NCI-H748 (cell line): ENCODE measurements around the gene ZKSCAN1.
"Not testable (repeated sequence)": the region's sequence is repeated elsewhere in the genome, so short reads cannot be mapped to it uniquely, and the experiment has no call there.

Experiments used
- DNase-seq: peaks from one replicate; lab custom pipeline; 2025; ENCODE audit not compliant: unreplicated experiment; lab: John Stamatoyannopoulos, UW

Gene ZKSCAN1

DNA sequence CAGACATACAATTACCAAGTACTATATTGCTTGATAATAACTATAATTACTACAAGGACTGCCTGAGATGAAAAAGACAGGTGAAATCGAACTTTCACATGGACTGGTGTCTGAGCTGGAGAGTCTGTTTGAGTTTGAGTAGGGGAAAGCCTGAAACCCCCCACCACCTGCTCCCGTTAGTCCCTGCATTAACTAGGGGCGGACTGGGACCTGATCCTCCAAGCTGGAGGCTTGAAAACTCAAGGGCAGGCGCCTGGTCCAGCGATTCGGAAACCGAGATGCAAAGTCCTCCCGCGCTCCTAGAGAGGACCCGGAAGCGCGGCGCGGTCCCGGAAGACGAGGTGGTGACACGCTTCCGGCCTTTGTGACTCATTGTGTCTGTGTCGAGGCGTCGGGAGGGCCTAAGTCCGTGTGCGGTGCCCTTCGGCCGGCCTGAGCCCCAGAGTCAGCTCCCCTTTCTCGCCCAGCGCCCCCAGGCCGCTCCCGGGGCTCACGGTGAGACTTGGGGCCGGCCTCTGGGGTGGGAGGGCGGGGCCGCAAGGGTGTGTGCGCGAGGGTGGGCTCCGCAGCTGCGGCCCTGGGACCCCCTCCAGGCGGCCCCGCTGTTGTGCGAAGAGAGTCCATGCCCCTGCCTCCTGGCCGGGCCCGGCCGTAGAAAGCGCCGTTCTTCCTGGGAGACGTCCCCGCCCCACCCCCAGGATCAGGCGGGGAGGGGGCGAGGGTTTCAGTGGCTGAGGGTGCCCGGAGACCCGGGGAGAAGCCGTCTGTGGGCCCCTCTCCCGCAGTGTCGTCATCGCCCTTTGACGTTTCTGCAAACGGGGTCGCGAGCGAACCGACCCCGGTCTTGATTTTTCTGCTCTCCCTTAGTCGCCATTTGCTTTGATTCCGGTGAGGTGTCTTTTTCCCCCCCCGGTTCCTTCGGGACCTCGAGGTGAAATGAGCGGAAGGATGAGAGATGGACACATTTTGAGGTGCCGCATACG, at the start of gene ZKSCAN1:
Gene ZKSCAN1, plus strand, starts transcription at position 365 of the 983 bp plus-strand sequence. CDS start 7,911 bp downstream, outside the sequence.
- DNase-seq = peak; percentile 94

DNA sequence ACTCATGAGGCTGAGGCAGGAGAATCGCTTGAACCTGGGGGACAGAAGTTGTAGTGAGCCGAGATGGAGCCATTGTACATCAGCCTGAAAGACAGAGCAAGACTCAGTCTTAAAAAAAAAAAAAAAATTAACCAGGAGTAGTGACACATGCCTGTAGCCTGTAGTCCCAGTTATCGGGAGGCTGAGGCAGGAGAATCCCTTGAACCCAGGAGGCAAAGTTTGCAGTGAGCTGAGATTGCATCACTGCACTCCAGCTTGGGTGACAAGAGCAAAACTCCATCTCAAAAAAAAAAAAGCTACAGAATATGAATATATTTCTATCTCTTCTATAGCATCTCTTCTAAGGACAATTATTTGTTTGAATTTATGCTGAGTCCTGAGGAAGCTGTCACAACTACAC, 46.1 kb upstream of the ZKSCAN1 start:
- DNase-seq = no peak

DNA sequence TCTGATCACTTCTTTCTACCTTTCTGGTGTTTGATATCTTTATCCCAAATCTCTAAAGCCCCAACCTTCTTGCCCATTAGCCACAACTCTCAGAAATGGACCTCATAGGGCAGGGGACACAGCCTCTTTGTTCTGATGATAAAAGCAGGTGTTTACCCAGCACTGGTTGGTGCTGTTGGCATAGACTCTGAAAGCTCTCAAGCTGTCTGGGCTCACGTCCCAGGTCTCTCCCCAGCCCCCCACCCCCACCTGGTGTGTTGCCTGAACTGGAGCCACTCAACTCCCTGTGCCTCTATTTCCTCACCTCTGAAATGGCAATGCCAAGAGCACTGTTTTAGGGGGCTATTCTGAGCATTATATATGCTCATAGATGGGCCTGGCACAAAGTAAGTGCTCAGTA, 45.6 kb upstream of the ZKSCAN1 start:
- DNase-seq = not testable (repeated sequence)

DNA sequence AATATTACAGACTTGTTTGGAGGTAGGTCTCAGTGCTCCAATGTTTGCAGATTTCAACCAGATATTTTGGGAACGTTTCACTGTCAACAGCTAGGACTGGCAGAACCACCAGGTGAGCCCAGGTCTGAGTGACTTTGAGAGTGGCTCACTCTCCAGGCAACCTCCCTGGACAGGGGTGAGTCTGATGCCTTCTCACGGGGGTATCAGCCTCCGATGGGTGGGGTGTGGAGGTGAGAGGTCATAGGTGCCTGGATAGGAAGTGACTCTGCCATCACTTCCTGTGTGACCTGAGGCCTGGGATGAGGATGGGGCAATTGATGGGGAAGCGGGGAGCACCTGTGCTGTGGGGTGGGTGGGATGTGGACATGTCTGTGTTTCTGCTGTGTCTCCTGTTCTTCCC, 44.2 kb upstream of the ZKSCAN1 start:
- DNase-seq = no peak

DNA sequence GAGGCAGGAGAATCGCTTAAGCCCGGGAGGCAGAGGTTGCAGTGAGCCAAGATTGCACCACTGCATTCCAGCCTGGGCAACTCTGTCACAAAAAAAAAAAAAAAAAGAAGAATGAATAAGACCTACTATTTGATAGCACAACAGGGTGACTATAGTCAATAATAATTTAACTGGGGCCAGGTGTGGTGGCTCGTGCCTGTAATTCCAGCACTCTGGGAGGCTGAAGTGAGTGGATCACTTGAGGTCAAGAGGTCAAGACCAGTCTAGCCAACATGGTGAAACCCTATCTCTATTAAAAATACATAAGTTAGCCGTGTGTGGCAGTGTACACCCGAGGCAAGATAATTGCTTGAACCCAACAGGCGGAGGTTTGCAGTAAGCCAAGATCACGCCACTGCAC, 41.6 kb upstream of the ZKSCAN1 start:
- not testable (repeated sequence) for DNase-seq

DNA sequence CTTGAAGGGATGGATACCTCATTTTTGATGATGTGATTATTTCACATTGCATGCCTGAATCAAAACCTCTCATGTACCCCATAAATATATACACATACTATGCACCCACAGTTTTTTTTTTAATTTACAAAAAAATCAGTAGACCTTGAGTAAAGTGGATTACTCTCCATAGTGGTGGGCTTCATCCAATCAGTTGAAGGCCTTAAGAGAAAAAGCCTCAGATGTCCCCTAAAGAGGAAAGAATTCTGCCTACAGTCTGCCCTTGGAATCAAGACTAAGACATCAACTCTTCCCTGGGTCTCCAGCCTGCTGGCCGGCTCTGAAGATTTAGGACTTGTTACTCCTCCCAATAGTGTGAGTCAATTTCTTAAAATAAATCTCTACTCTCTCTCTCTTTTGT, 40.7 kb upstream of the ZKSCAN1 start:
- DNase-seq = no peak

DNA sequence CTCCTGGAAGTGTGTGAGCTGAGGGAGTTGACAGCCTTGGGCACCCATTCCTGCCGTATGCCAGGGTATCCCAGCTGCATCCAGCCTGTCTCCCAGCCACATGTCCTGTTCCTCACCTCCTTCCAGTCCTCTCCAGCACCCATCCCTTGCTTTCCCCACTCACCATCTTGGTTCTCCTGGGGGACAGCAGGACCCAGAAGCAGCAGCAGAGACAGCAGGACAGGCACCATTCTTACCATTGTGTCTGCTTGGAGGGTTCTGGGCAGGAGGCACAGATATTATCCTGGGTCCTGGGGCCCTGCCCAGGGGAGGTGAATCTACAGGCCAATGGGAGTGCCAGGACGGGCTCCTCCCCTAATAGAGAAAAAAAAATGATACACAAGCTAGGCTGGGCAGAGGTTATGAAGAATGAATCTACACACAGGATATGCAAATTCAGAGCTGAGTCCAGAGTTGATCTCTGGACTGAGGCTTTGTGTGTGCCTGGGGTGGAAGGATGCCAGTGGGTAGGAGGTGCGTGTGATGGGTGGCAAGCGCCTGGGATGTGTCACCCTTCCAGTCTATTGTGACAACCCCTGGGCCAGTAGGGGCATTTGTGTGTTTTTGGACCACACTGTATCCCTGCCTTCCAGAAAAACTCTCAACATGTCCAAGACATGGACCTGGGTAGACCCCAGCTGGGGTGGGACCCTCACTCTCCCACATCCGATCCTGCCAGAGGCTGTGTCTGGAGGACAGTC, 39.4 kb upstream of the ZKSCAN1 start, which contains the start of gene AZGP1:
Gene AZGP1, minus strand, starts transcription at position 250 of the 740 bp plus-strand sequence. Its CDS starts 11 bp downstream, at position 239.
- no peak for DNase-seq

DNA sequence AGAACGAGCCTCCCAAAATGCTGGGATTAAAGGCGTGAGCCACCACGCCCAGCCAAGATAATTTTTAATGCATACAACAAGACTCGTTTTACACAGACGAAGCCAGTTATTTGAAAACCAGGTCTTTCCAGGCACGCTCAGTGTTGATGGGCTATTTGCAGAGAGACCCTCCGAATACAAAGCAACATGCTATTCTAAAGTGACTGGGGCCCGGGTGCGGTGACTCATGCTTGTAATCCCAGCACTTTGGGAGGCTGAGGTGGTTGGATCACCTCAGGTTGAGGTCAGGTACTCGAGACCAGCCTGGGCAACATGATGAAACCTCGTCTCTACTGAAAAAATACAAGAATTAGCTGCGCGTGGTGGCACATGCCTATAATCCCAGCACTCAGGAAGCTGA, 38.8 kb upstream of the ZKSCAN1 start:
- DNase-seq = no peak

DNA sequence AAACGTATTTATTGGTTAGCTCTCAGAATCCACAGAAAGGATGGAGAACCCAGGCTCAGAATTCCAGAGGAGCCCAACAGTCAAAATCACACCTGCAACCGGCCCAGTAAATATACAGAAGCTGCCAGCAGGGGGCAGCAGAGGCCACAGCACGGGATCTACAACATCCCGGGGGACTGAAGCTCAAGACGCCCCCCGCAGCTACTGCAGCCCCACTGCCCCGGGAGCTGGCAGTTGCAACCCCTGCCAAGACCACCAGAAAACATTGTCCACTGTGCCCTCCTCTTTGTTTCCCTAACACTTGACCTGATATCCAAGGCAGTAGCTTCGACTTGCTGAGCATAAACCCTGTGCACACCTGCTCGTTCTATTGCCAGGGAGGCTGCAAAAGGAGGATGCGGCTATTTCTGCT, 35.6 kb upstream of the ZKSCAN1 start:
- peak; percentile 45 for DNase-seq

DNA sequence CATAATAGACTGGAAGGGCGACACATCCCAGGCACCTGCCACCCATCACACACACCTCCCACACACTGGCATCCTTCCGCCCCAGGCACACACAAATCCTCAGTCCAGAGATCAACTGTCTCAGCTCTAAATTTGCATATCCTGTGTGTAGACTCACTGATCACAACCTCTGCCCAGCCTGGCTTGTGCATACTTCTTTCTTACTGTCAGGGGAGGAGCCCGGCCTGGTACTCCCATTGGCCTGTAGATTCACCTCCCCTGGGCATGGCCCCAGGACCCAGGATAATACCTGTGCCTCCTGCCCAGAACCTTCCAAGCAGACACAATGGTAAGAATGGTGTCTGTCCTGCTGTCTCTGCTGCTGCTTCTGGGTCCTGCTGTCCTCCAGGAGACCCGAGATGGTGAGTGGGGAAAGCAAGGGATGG, 34.9 kb upstream of the ZKSCAN1 start:
- DNase-seq = not testable (repeated sequence)

DNA sequence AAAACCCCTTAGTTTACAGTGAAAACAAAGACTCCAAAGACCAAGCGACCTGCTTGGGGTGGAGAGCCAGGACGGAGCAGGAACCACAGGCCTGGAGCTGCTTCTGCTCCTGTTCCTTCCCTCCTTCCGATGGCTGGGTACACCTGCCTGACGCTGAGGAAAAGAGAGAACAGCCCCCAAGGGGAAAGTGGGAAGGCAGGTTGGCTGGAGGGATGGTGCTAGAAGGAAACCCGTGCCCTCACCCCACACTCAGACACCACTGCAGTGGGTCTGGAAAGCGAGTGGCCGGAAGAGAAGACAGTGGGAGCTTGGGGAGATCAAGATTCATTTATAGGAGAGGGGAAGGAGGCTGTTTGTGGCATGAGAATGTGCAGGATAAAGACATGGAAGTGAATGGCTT, 34.3 kb upstream of the ZKSCAN1 start:
- DNase-seq = not testable (repeated sequence)

DNA sequence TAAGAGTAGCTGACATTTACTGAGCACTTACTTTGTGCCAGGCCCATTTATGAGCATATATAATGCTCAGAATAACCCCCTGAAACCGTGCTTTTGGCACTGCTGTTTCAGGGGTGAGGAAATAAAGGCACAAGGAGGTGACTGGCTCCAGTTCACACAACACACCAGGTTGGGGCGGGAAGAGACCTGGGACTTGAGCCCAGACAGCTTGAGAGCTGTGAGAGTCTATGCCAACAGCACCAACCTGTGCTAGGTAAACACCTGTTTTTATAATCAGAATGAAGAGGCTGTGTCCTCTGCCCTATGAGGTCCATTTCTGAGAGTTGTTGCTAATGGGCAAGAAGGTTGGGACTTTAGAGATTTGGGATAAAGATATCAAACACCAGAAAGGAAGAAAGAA, 30.8 kb upstream of the ZKSCAN1 start:
- no peak for DNase-seq

DNA sequence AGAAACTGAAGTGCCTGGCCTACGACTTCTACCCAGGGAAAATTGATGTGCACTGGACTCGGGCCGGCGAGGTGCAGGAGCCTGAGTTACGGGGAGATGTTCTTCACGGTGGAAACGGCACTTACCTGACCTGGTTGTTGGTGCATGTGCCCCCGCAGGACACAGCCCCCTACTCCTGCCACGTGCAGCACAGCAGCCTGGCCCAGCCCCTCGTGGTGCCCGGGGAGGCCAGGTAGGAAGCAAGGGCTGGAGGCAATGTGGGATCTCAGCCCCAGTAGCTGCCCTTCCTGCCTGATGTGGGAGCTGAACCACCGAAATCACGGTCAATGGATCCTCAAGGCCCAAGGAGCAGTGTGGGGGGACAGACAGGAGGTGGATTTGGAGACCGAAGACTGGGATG, 28.1 kb upstream of the ZKSCAN1 start:
- not testable (repeated sequence) for DNase-seq

DNA sequence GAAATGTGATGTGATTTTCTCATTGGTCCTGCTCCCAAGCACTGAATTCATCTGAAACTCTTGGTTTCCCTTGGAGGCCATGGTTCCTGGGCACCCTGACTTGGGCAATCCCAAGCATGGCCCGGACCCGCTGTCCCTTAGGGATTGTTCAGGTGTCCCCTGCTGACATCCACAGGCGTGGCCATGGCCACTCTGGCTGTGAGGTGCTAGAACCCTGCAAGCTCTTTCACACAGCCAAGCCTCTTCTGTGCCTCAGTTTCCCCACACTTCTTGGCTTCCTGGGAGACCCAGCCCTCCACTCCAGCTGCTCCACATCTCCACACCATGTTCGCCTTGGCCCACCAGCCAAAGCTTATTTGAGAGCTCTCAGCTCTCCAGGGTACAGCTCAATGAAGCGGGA, 27.6 kb upstream of the ZKSCAN1 start:
- DNase-seq = no peak

DNA sequence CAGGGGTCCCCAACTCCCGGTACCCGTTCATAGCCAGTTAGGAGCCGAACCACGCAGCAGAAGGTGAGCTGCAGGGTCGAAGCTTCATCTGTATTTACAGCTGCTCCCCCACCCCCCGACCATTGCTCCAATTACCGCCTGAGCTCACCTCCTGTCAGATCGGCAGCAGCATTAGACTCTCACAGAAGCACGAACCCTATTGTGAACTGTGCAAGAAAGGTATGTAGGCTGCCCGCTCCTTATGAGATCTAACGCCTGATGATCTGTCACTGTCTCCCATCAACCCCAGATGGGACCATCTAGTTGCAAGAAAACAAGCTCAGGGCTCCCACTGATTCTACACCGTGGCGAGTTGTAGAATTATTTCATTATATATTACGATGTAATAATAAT, 24.9 kb upstream of the ZKSCAN1 start:
- DNase-seq = peak; percentile 43

DNA sequence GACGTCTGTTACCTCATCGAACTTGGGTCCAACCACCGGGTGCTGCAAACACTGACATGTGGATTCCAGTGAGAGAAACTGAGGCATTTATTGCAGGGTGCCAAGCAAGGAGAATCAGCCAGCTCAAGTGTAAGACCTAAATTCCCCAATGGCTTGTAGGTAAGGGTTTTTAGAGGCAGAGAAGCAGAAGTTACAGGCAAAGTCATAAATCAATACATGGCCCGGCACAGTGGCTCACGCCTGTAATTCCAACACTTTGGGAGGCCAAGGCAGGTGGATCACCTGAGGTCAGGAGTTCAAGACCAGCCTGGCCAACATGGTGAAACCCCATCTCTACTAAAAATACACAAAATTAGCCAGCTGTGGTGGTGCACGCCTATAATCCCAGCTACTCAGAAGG, 23.9 kb upstream of the ZKSCAN1 start:
- not testable (repeated sequence) for DNase-seq

DNA sequence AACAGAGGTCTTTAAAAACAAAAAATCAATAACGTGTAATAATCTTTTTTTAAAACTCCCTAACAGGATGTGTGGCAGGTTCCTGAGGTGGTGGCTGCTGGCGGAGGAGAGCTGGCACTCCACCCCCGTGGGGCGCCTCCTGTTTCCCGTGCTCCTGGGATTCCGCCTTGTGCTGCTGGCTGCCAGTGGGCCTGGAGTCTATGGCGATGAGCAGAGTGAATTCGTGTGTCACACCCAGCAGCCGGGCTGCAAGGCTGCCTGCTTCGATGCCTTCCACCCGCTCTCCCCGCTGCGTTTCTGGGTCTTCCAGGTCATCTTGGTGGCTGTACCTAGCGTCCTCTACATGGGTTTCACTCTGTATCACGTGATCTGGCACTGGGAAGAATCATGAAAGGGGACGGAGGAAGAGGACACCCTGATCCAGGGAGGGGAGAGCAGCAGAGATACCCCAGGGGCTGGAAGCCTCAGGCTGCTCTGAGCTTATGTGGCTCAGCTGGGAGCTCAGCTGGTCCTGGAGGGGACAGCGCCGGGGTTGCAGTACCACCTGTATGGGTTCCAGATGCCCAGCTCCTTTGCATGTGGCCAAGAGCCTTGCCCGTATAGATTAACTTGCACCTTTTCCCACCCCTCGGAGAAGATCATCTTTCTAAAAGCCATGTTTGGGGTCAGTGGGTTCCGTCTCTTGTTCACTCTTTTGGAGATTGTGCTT, 22.9 kb upstream of the ZKSCAN1 start:
- DNase-seq = no peak

DNA sequence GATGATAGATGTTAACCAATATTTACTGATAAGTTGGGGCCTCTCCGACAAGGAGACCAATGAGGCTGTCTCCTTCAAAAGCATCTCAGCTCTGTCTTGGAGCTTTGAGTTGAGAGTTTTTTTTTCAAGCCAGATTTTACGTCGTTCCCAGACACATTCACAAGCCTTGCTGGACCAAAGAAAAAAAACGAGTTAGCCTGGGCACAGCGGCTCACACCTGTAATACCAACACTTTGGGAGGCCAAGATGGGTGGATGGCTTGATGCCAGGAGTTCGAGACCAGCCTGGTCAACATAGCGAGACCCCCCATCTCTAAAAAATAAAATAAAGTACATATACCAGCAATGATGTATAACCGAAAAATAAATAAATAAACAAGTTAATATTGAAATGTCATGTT, 20.6 kb upstream of the ZKSCAN1 start:
- no peak for DNase-seq

DNA sequence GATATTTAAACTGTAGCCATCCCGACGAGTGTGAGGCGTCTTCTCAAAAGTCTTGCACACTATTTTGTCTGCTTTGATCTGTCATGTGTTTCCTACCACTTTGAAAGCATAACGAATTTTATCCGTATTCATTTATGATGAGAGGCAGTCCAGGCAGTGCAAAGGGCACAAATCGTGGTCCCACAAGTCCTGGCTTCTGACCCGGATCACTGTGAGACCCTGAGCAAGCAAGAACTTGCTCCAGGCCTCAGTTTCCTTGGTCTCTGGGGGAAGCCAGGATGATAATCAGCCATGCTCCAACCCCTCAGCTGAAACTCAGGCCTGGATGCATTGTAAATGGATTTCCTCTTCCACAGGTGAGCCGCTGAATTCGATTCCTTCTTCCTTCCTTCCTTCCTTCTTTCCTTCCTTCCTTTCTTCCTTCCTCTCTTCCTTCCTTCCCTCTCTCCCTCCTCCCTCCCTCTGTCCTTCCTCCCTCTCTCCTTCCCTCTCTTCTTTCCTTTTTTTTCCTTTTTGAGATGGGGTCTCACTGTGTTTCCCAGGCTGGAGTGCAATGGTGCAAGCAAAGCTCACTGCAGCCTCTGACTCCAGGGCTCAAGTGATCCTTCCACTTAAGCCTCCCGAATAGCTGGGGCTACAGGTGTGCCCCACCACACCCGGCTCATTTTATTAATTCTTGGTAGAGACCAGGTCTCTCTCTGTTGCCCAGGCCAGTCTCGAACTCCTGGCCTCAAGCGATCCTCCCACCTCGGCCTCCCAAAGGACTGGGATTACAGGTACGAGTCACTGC, 18.4 kb upstream of the ZKSCAN1 start:
- DNase-seq = no peak

DNA sequence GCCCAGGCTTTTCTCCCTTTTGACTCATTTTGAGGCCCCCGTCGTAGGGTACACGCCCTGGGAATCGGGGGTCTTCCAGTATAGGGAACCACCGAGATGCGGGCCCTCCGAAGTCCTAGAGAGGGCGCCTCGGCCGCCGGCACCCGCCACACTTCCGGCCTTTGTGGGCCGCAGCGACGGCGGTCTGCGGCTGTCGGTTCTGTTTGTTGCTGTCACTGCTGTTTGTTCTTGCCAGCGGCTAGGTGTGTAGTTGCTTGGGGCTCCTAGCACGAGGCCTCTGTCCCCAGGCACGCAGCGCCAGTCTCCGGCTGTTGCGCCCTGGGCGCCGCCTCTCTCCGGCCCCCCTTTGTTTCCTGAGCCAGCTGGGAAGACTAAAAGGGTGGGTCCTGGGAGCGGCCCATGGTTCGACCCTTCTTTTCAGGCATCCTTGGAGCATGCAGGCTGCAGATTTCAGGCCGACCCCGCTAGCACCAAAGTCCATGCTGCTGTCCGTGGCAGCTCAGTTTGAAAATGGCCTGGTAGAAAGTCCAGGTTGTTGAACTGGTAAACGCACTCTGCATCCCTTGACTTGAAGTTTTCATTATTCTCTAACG, 17.8 kb upstream of the ZKSCAN1 start:
- DNase-seq = peak; percentile 83
